PC-3 (cell line): Measurements from ENCODE around the gene PDP2.

Experiments used
- EZH2 ChIP-seq: fragments of 300-600 bp; sonication (generic); IDR thresholded peaks from one replicate; pipeline ENCODE4 v1.6.1; 2017; ENCODE audit warnings: antibody characterized with exemption, mild to moderate bottlenecking, low read length; ENCODE audit not compliant: unreplicated experiment
- EZH2phosphoT487 ChIP-seq: fragments of 300-600 bp; sonication (generic); IDR thresholded peaks from 2 replicates; pipeline ENCODE4 v1.6.1; 2018; ENCODE audit warnings: mild to moderate bottlenecking, antibody characterized with exemption, low read length, borderline replicate concordance
- TF ChIP-seq, protein P1 (sequence below): fragments of 300-600 bp; sonication (generic); conservative IDR thresholded peaks from 2 replicates; pipeline ENCODE4 v1.5.1; 2017; ENCODE audit warnings: antibody characterized with exemption, low read depth, mild to moderate bottlenecking, low read length

DNA sequence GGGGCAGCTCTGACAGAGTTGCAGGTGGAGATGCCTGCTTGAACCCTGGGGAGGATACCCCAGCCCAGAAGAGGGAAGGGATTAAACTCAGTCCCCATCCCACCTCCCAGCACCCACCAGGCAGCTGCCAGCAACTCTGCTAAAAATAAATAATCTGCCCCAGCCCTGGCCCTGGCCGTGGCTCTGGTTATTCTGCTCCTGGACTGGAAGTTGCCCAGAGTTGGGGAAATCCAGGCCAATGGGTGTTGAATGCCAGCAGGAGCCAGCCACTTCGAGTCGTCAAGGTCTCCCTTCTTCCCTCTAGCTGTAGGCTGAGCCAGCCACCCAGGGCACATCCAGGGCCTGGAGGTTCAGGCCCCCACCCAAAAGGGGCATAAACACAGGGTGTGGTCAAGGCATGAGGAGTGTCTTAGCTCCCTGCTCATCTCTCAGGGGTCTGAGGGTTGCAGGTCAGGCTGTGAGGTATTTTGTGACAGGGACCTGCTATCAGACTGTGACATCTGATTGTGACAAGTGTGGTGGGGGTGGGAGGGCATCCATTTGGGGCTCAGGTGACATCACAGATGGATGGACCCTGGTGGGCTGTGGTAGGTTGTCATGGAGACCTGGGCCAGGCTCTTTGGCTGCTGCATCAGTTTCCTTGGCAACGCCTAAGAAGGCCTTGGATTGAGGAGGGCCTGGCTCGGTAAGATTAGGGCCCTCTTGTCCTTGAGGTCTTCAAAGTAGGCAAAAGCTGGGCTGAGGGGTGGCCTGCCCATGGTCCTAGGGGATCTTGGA lies 46.0 kb downstream of the PDP2 start:
- TF ChIP-seq, protein P1, sequence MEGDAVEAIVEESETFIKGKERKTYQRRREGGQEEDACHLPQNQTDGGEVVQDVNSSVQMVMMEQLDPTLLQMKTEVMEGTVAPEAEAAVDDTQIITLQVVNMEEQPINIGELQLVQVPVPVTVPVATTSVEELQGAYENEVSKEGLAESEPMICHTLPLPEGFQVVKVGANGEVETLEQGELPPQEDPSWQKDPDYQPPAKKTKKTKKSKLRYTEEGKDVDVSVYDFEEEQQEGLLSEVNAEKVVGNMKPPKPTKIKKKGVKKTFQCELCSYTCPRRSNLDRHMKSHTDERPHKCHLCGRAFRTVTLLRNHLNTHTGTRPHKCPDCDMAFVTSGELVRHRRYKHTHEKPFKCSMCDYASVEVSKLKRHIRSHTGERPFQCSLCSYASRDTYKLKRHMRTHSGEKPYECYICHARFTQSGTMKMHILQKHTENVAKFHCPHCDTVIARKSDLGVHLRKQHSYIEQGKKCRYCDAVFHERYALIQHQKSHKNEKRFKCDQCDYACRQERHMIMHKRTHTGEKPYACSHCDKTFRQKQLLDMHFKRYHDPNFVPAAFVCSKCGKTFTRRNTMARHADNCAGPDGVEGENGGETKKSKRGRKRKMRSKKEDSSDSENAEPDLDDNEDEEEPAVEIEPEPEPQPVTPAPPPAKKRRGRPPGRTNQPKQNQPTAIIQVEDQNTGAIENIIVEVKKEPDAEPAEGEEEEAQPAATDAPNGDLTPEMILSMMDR, result no peak
- TF ChIP-seq EZH2 (no peak), EZH2phosphoT487 (no peak)
